ENCODE results near the gene HBP1. TPM values are rescaled to one million over a fixed set of nuclear protein-coding genes. Genes with fewer than 3 reads are reported as not detected.
A peak's percentile ranks its signal among the peaks of the same experiment; 100 is the strongest.

The HBP1 gene
- total and polyA plus RNA-seq, 2 experiments from 2014 or later = 47.7 to 84.7 TPM

- no peak overlapping the region for H3K4me3 ChIP-seq
- WGBS (ENCODE audit: low lambda C conversion rate, missing lambda C conversion rate) = 96% methylated on average over 12 of the region's 12 CpGs
- TF ChIP-seq, protein P1, sequence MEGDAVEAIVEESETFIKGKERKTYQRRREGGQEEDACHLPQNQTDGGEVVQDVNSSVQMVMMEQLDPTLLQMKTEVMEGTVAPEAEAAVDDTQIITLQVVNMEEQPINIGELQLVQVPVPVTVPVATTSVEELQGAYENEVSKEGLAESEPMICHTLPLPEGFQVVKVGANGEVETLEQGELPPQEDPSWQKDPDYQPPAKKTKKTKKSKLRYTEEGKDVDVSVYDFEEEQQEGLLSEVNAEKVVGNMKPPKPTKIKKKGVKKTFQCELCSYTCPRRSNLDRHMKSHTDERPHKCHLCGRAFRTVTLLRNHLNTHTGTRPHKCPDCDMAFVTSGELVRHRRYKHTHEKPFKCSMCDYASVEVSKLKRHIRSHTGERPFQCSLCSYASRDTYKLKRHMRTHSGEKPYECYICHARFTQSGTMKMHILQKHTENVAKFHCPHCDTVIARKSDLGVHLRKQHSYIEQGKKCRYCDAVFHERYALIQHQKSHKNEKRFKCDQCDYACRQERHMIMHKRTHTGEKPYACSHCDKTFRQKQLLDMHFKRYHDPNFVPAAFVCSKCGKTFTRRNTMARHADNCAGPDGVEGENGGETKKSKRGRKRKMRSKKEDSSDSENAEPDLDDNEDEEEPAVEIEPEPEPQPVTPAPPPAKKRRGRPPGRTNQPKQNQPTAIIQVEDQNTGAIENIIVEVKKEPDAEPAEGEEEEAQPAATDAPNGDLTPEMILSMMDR (IDR thresholded peaks at IDR 0.05; ENCODE audit: poor library complexity) = no peak
- TF ChIP-seq EZH2 (IDR thresholded peaks at IDR 0.05; ENCODE audit: borderline replicate concordance) = no peak
- no peak for TF ChIP-seq EZH2phosphoT487 (IDR thresholded peaks at IDR 0.05; ENCODE audit: low read depth, severe bottlenecking, unreplicated experiment)
- H3K9me2 ChIP-seq (replicated peaks; ENCODE audit: insufficient read depth) = no peaks in the 10 kb centered on the region
- peak overlapping the region; percentile 76 for H3K4me2 ChIP-seq
- H4K20me1 ChIP-seq (ENCODE audit: insufficient read depth, poor library complexity, severe bottlenecking) = peaks cover 60% of the 10 kb centered on the region
- H3K79me2 ChIP-seq = peaks cover 64% of the 10 kb centered on the region
- H3K27ac ChIP-seq = no peak overlapping the region
- no peaks in the 10 kb centered on the region for H3K27me3 ChIP-seq
- H3K4me1 ChIP-seq (ENCODE audit: insufficient read depth) = peaks cover 12% of the 10 kb centered on the region
- no peak overlapping the region for H2AFZ ChIP-seq
- H3K36me3 ChIP-seq (replicated peaks; ENCODE audit: insufficient read depth, low read depth) = no peaks in the 10 kb centered on the region
- H3K9me3 ChIP-seq (ENCODE audit: low read depth) = no peaks in the 10 kb centered on the region
- no peak for DNase-seq (ENCODE audit: low spot score)
These were observed 2.7 kb downstream of the HBP1 start for GRCh38 chr7:107171496-107171895.

DNA sequence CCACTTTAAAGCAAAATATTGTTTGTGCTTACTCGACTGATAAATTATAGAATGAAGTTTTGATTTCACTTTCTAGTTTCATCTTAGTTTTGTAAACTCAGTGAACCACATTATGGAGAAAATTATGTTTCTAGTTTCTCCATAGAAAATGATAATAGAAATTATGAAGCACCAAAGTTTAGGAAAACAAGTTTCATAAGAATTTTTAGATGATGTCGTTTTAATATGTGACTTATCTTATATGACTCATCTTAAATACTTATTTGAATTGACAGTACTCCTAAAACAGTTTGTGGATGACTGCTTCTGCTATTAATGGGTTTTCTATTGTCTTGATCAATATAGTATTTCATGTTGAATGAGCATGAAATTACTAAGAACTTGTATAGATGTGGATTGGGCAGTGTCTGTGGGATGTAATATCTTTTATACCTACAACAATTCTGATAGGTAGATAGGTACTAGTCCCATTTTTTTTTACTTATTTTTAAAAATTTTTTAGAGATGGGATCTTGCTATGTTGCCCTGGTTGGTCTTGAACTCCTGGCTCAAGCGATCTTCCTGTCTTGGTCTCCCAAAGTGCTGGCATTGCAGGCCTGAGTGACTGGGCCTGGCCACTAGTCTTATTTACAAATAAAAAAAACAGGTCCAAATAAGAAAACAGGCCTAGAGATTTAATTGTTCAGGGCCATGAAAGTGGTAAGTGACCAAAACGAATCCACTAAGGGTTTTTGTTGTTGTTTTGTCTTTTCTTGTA lies 3.7 kb downstream of the HBP1 start:
- H3K4me1 ChIP-seq (ENCODE audit: insufficient read depth) = peaks cover 9% of the 10 kb centered on the region
- WGBS (ENCODE audit: low lambda C conversion rate, missing lambda C conversion rate) = 94% methylated on average over 4 of the region's 4 CpGs

DNA sequence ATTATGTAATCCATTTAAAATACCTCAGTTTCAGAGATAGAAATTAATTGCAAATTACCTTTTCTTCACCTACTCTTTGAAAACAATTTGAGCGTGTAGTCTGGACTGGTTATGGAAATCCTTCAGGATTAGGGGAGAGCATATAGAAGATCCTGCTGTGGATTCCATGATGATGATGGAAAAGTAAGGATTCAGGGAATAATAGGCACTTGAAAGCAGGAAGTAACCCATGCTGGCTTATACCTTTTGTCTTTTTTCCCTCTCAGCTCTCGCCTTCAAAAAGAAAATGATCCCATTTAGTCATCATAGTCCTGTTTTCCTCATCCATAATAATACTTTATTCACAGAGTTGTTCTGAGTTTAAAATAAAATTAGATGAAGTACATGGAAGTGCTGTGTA lies 4.4 kb downstream of the HBP1 start:
- H3K27me3 ChIP-seq = no peaks in the 10 kb centered on the region
- no peak for DNase-seq (ENCODE audit: low spot score)
- no peak overlapping the region for H3K4me2 ChIP-seq
- no peaks in the 10 kb centered on the region for H3K9me3 ChIP-seq (ENCODE audit: low read depth)
- TF ChIP-seq EZH2 (IDR thresholded peaks at IDR 0.05; ENCODE audit: borderline replicate concordance) (no peak), EZH2phosphoT487 (IDR thresholded peaks at IDR 0.05; ENCODE audit: low read depth, severe bottlenecking, unreplicated experiment) (no peak)
- TF ChIP-seq, protein P1 (IDR thresholded peaks at IDR 0.05; ENCODE audit: poor library complexity) = no peak
- no peak overlapping the region for H2AFZ ChIP-seq
- H4K20me1 ChIP-seq (ENCODE audit: insufficient read depth, poor library complexity, severe bottlenecking) = peaks cover 76% of the 10 kb centered on the region
- no peaks in the 10 kb centered on the region for H3K9me2 ChIP-seq (replicated peaks; ENCODE audit: insufficient read depth)
- WGBS (ENCODE audit: low lambda C conversion rate, missing lambda C conversion rate) = 85% methylated on average over 2 of the region's 2 CpGs
- H3K27ac ChIP-seq = no peak overlapping the region
- H3K4me3 ChIP-seq = no peak overlapping the region
- H3K79me2 ChIP-seq = peaks cover 81% of the 10 kb centered on the region
- peaks cover 9% of the 10 kb centered on the region for H3K4me1 ChIP-seq (ENCODE audit: insufficient read depth)
- H3K36me3 ChIP-seq (replicated peaks; ENCODE audit: insufficient read depth, low read depth) = no peaks in the 10 kb centered on the region

More for the DNA sequence above, 3.7 kb downstream of the HBP1 start:
- Histone ChIP-seq H3K9me3 (ENCODE audit: low read depth) (no peaks in the 10 kb centered on the region), H2AFZ (no peak overlapping the region), H3K9me2 (replicated peaks; ENCODE audit: insufficient read depth) (no peaks in the 10 kb centered on the region), H3K79me2 (peaks cover 74% of the 10 kb centered on the region), H4K20me1 (ENCODE audit: insufficient read depth, poor library complexity, severe bottlenecking) (peaks cover 69% of the 10 kb centered on the region), H3K27ac (no peak overlapping the region), H3K4me3 (no peak overlapping the region), H3K4me2 (no peak overlapping the region), H3K36me3 (replicated peaks; ENCODE audit: insufficient read depth, low read depth) (no peaks in the 10 kb centered on the region), H3K27me3 (no peaks in the 10 kb centered on the region)
- TF ChIP-seq EZH2phosphoT487 (IDR thresholded peaks at IDR 0.05; ENCODE audit: low read depth, severe bottlenecking, unreplicated experiment) = no peak
- no peak for TF ChIP-seq EZH2 (IDR thresholded peaks at IDR 0.05; ENCODE audit: borderline replicate concordance)
- TF ChIP-seq, protein P1 (IDR thresholded peaks at IDR 0.05; ENCODE audit: poor library complexity) = no peak
- DNase-seq (ENCODE audit: low spot score) = no peak

Measured in hepatocyte (in vitro differentiated cells).